Measurements from ENCODE around the gene GLI2. TPM values are rescaled to one million over a fixed set of nuclear protein-coding genes. Genes with fewer than 3 reads are reported as not detected.

The GLI2 gene
- total RNA-seq, 1 experiment from 2014 or later, result 6.2 TPM

DNA sequence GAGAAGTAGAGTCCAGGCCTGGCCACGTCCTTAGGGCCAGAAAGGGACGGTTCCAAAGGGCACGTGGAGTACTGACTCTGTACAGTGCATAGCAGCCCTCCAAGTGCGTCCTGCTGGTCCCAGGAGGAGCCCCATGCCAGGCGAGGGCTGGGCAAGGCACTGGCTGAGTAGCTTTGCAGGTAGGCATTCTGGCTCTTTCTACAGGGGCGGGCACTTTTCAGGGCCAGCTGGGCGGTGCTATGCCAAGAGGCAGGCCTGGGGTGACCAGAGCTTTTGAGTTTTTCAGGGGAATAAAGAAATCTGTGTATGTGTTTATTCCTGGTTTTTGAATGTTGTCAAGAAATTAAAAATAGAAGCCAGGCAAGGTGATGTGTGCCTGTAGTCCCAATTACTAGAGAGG lies 15.4 kb upstream of the GLI2 start:
- H3K4me3 ChIP-seq (ENCODE audit: low read depth in 2 of 2, low read length in 2 of 2), result no peak overlapping the region

DNA sequence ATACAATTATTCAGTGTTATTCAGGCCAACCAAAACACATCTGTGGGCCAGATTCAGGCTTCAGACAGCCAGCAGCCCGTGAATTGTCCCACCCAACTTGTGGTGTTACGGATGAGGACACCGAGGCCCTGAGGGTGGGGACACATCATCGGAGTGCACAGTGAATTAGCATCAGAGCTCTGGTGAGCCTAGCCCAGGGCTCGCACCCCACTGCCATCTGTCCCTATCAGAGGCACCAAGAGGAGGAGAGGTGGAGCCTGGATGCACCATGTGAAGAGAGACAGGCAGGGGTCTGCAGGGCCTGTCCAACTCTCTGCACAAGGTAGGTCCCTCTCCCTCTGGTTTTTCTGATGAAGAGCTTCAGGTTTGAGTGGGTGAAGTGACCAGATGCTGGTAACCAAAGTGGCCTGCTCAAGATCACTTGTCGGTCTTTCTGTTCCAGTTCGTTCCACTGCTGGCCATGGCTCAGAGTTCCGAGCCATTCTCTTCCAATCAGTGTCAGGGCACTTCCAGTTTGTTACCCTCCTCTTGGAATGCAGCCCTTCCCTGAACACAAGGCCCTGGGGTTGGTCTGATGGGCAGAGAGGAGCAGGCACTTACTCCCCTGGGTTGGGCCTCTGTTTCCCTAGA lies 14.8 kb upstream of the GLI2 start:
- no peak for TF ChIP-seq TCF7L2 (IDR thresholded peaks at IDR 0.05; ENCODE audit: low read depth, low read length)
- TF ChIP-seq SIN3A (IDR thresholded peaks at IDR 0.05; ENCODE audit: borderline replicate concordance, insufficient read depth, low read depth, low read length), result no peak
- TF ChIP-seq, protein P1, sequence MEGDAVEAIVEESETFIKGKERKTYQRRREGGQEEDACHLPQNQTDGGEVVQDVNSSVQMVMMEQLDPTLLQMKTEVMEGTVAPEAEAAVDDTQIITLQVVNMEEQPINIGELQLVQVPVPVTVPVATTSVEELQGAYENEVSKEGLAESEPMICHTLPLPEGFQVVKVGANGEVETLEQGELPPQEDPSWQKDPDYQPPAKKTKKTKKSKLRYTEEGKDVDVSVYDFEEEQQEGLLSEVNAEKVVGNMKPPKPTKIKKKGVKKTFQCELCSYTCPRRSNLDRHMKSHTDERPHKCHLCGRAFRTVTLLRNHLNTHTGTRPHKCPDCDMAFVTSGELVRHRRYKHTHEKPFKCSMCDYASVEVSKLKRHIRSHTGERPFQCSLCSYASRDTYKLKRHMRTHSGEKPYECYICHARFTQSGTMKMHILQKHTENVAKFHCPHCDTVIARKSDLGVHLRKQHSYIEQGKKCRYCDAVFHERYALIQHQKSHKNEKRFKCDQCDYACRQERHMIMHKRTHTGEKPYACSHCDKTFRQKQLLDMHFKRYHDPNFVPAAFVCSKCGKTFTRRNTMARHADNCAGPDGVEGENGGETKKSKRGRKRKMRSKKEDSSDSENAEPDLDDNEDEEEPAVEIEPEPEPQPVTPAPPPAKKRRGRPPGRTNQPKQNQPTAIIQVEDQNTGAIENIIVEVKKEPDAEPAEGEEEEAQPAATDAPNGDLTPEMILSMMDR (IDR thresholded peaks at IDR 0.05), result no peak
- TF ChIP-seq POLR2AphosphoS5 (IDR thresholded peaks at IDR 0.05; ENCODE audit: low read depth, low read length), result no peak
- TF ChIP-seq, protein P2, sequence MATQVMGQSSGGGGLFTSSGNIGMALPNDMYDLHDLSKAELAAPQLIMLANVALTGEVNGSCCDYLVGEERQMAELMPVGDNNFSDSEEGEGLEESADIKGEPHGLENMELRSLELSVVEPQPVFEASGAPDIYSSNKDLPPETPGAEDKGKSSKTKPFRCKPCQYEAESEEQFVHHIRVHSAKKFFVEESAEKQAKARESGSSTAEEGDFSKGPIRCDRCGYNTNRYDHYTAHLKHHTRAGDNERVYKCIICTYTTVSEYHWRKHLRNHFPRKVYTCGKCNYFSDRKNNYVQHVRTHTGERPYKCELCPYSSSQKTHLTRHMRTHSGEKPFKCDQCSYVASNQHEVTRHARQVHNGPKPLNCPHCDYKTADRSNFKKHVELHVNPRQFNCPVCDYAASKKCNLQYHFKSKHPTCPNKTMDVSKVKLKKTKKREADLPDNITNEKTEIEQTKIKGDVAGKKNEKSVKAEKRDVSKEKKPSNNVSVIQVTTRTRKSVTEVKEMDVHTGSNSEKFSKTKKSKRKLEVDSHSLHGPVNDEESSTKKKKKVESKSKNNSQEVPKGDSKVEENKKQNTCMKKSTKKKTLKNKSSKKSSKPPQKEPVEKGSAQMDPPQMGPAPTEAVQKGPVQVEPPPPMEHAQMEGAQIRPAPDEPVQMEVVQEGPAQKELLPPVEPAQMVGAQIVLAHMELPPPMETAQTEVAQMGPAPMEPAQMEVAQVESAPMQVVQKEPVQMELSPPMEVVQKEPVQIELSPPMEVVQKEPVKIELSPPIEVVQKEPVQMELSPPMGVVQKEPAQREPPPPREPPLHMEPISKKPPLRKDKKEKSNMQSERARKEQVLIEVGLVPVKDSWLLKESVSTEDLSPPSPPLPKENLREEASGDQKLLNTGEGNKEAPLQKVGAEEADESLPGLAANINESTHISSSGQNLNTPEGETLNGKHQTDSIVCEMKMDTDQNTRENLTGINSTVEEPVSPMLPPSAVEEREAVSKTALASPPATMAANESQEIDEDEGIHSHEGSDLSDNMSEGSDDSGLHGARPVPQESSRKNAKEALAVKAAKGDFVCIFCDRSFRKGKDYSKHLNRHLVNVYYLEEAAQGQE (IDR thresholded peaks at IDR 0.05; ENCODE audit: insufficient read depth in 1 of 2, low read depth in 2 of 2, low read length in 1 of 2), result no peak
- DNase-seq (ENCODE audit: low read depth, low spot score), result no peak
- ChIA-PET POLR2A (no interaction called here), CTCF (no interaction called here)
- in situ Hi-C loops (cut with HindIII; ENCODE audit: low pct_unique_long_range_greater_than_20kb, low sequenced_read_pairs), result no loop called here
- Histone ChIP-seq H3K9me3 (ENCODE audit: control insufficient read depth, insufficient read depth, low read depth, low read length) (peaks cover 5% of the 10 kb centered on the region; the same call in 1 of the 2 replicates), H3K27me3 (ENCODE audit: control insufficient read depth, insufficient read depth, low read length) (no peaks in the 10 kb centered on the region), H3K4me1 (ENCODE audit: control insufficient read depth, insufficient read depth, low read length) (peaks cover 2% of the 10 kb centered on the region; the same call in 1 of the 2 replicates), H3K36me3 (ENCODE audit: control insufficient read depth, insufficient read depth, low read length) (no peaks in the 10 kb centered on the region), H3K27ac (ENCODE audit: low read length) (no peak overlapping the region), H3K4me3 (ENCODE audit: low read depth in 2 of 2, low read length in 2 of 2) (no peak overlapping the region)
- intact Hi-C loops (cut with micrococcal nuclease; ENCODE audit: unreplicated experiment), result no loop called here
- BruUV-seq (replicated peaks), result no TSS peak
- no peak for ATAC-seq

More for the DNA sequence above, 15.4 kb upstream of the GLI2 start:
- TF ChIP-seq, protein P1 (IDR thresholded peaks at IDR 0.05), result no peak
- TF ChIP-seq SIN3A (IDR thresholded peaks at IDR 0.05; ENCODE audit: borderline replicate concordance, insufficient read depth, low read depth, low read length), result no peak
- TF ChIP-seq TCF7L2 (IDR thresholded peaks at IDR 0.05; ENCODE audit: low read depth, low read length), result no peak
- TF ChIP-seq, protein P2 (IDR thresholded peaks at IDR 0.05; ENCODE audit: insufficient read depth in 1 of 2, low read depth in 2 of 2, low read length in 1 of 2), result no peak
- TF ChIP-seq POLR2AphosphoS5 (IDR thresholded peaks at IDR 0.05; ENCODE audit: low read depth, low read length), result no peak
- BruUV-seq (replicated peaks), result no TSS peak
- no peaks in the 10 kb centered on the region for H3K36me3 ChIP-seq (ENCODE audit: control insufficient read depth, insufficient read depth, low read length)
- ATAC-seq (no peak), DNase-seq (ENCODE audit: low read depth, low spot score) (no peak)
- H3K27me3 ChIP-seq (ENCODE audit: control insufficient read depth, insufficient read depth, low read length), result no peaks in the 10 kb centered on the region
- H3K4me1 ChIP-seq (ENCODE audit: control insufficient read depth, insufficient read depth, low read length), result peaks cover 2% of the 10 kb centered on the region; the same call in 1 of the 2 replicates
- CTCF ChIA-PET, result interaction anchor here (0.6 kb wide), 1 partner anchor 15 kb away, joined by 5 read pairs; no protein-coding TSS in a partner anchor
- no peak overlapping the region for H3K27ac ChIP-seq (ENCODE audit: low read length)
- no peaks in the 10 kb centered on the region for H3K9me3 ChIP-seq (ENCODE audit: control insufficient read depth, insufficient read depth, low read depth, low read length)
- POLR2A ChIA-PET, result no interaction called here
- in situ Hi-C loops (cut with HindIII; ENCODE audit: low pct_unique_long_range_greater_than_20kb, low sequenced_read_pairs) (no loop called here), intact Hi-C loops (cut with micrococcal nuclease; ENCODE audit: unreplicated experiment) (no loop called here)
